Upper lobe of right lung (tissue), 1 donor: ENCODE results near the gene SLC12A7. TPM values are rescaled to one million over a fixed set of nuclear protein-coding genes. Genes with fewer than 3 reads are reported as not detected.
"Not testable (repeated sequence)": the region's sequence is repeated elsewhere in the genome, so short reads cannot be mapped to it uniquely, and the experiment has no call there.

ENCODE experiments used
- ATAC-seq: fragments of 200-7000 bp; cut with Tn5 transposase; one replicate; pipeline ENCODE4 v1.9.1; 2020; ENCODE audit warnings: mild to moderate bottlenecking, moderate library complexity
- DNase-seq: peaks from one replicate; pipeline ENCODE4 v3.0.0-alpha.2; 2020
- H3K27ac ChIP-seq: fragments of 200-600 bp; one replicate; pipeline ENCODE4 v1.8.0; 2022
- H3K27me3 ChIP-seq: fragments of 200-600 bp; one replicate; pipeline ENCODE4 v1.8.0; 2022; ENCODE audit warnings: mild to moderate bottlenecking
- H3K36me3 ChIP-seq: fragments of 200-600 bp; one replicate; pipeline ENCODE4 v1.8.0; 2022
- H3K4me1 ChIP-seq: fragments of 200-600 bp; one replicate; pipeline ENCODE4 v1.8.0; 2022
- H3K4me3 ChIP-seq: fragments of 200-600 bp; one replicate; pipeline ENCODE4 v1.8.0; 2022; ENCODE audit warnings: mild to moderate bottlenecking
- H3K9me3 ChIP-seq: fragments of 200-600 bp; one replicate; pipeline ENCODE4 v1.8.0; 2022
- CTCF ChIP-seq: fragments of 200-600 bp; IDR thresholded peaks from one replicate; pipeline ENCODE4 v1.8.0; 2022; ENCODE audit warnings: antibody characterized with exemption
- intact Hi-C: fragments of 100-400 bp; cut with DNase I; formaldehyde crosslinking; loops from one replicate; pipeline ENCODE4 v1.11.0; 2022
- total RNA-seq: library from RNA; stranded (reverse); fragmentation: NEBNext Ultra II Directional; extraction: Animal tissue kit (Norgen Biotek cat#: 25700); gene quantifications from one replicate; pipeline ENCODE4 v1.2.1, GENCODE V29; 2021
- donor health status: DM: no; HTN: yes; CAD: no; lungs with severe emphysema.

SLC12A7 gene
- total RNA-seq, 1 donor from 2014 or later, result 49.6 TPM

GRCh38 chr5:1130218-1130946, 18.5 kb upstream of the SLC12A7 start:
- H3K9me3 ChIP-seq, result no peaks in the 10 kb centered on the region
- H3K27ac ChIP-seq, result peak overlapping the region; percentile 17
- ATAC-seq (peak; percentile 78), DNase-seq (peak; percentile 78)
- TF ChIP-seq CTCF, result no peak
- no peaks in the 10 kb centered on the region for H3K36me3 ChIP-seq
- no peaks in the 10 kb centered on the region for H3K27me3 ChIP-seq
- intact Hi-C loops, result loop anchor here (10.0 kb wide), 1 partner anchor 126 kb away; the partner anchor contains the start of gene NKD2
- H3K4me3 ChIP-seq, result no peak overlapping the region
- H3K4me1 ChIP-seq, result peaks cover 23% of the 10 kb centered on the region

- H3K27me3 ChIP-seq, result no peaks in the 10 kb centered on the region
- H3K36me3 ChIP-seq, result no peaks in the 10 kb centered on the region
- TF ChIP-seq CTCF, result no peak
- H3K9me3 ChIP-seq, result no peaks in the 10 kb centered on the region
- no peak overlapping the region for H3K27ac ChIP-seq
- H3K4me1 ChIP-seq, result peaks cover 24% of the 10 kb centered on the region
- intact Hi-C loops, result loop anchor here (10.0 kb wide), 1 partner anchor 125 kb away; the partner anchor contains the start of gene NKD2
- DNase-seq, result no peak
- peak; percentile 15 for ATAC-seq
- H3K4me3 ChIP-seq, result no peak overlapping the region
These were observed 17.8 kb upstream of the SLC12A7 start for GRCh38 chr5:1129711-1130055.

GRCh38 chr5:1128977-1129710, 17.3 kb upstream of the SLC12A7 start:
- no peak for TF ChIP-seq CTCF
- Histone ChIP-seq H3K27me3 (no peaks in the 10 kb centered on the region), H3K4me3 (no peak overlapping the region), H3K4me1 (peaks cover 24% of the 10 kb centered on the region), H3K27ac (no peak overlapping the region), H3K9me3 (no peaks in the 10 kb centered on the region), H3K36me3 (no peaks in the 10 kb centered on the region)
- intact Hi-C loops, result no loop called here
- no peak for ATAC-seq
- no peak for DNase-seq

GRCh38 chr5:1127959-1128785, 16.3 kb upstream of the SLC12A7 start:
- no peak for DNase-seq
- H3K4me1 ChIP-seq, result peaks cover 24% of the 10 kb centered on the region
- no peak for TF ChIP-seq CTCF
- no peaks in the 10 kb centered on the region for H3K9me3 ChIP-seq
- H3K27me3 ChIP-seq, result no peaks in the 10 kb centered on the region
- no peaks in the 10 kb centered on the region for H3K36me3 ChIP-seq
- ATAC-seq, result no peak
- intact Hi-C loops, result no loop called here
- no peak overlapping the region for H3K4me3 ChIP-seq
- no peak overlapping the region for H3K27ac ChIP-seq

GRCh38 chr5:1125695-1126094, 13.8 kb upstream of the SLC12A7 start:
- peaks cover 20% of the 10 kb centered on the region for H3K4me1 ChIP-seq
- intact Hi-C loops, H3K27me3 ChIP-seq, H3K27ac ChIP-seq, H3K4me3 ChIP-seq, H3K36me3 ChIP-seq, H3K9me3 ChIP-seq, ATAC-seq, DNase-seq: not testable (repeated sequence)

- DNase-seq (no peak), ATAC-seq (peak; percentile 45)
- H3K27me3 ChIP-seq, result no peaks in the 10 kb centered on the region
- TF ChIP-seq CTCF, result no peak
- no peaks in the 10 kb centered on the region for H3K36me3 ChIP-seq
- no peaks in the 10 kb centered on the region for H3K9me3 ChIP-seq
- no peak overlapping the region for H3K4me3 ChIP-seq
- H3K27ac ChIP-seq, result no peak overlapping the region
- intact Hi-C loops, result no loop called here
- peaks cover 19% of the 10 kb centered on the region for H3K4me1 ChIP-seq
These were observed 13.1 kb upstream of the SLC12A7 start for GRCh38 chr5:1125030-1125357.
